OCI-LY7 (cell line): ENCODE results near the gene GALNT2. TPM values are rescaled to one million over a fixed set of nuclear protein-coding genes. Genes with fewer than 3 reads are reported as not detected.

Experiments used
- BruUV-seq: library from RNA; stranded (reverse); fragments of 400-500 nt; replicated peaks from 2 replicates; lab custom pipeline; 2021; lab: Mats Ljungman, UMichigan
- CTCF ChIA-PET: fragments of 300-600 bp; sonication (Branson Sonifier 250); formaldehyde crosslinking; loops from one replicate; lab custom pipeline; 2022; ENCODE audit warnings: antibody characterized with exemption; ENCODE audit not compliant: unreplicated experiment; lab: Charles Lee
- POLR2A ChIA-PET: fragments of 300-600 bp; sonication (Branson Sonifier 250); formaldehyde crosslinking; loops from one replicate; lab custom pipeline; 2022; ENCODE audit warnings: antibody characterized with exemption; lab: Charles Lee
- DNase-seq: peaks from one replicate; pipeline ENCODE4 v3.0.0-alpha.2; 2015; ENCODE audit warnings: low spot score
- H2AFZ ChIP-seq: fragments of 200-600 bp; sonication (generic), shearing (Covaris generic); 2 replicates; pipeline ENCODE4 v1.6.1; 2014; ENCODE audit warnings: mild to moderate bottlenecking, antibody characterized with exemption, low read length, moderate library complexity
- H3K27ac ChIP-seq: fragments of 200-600 bp; sonication (generic); 2 replicates; pipeline ENCODE4 v1.5.1; 2014; ENCODE audit warnings: mixed run types, low read depth, mild to moderate bottlenecking, moderate library complexity, low read length, inconsistent platforms; ENCODE audit not compliant: poor library complexity, severe bottlenecking
- H3K36me3 ChIP-seq: fragments of 200-600 bp; sonication (generic); 2 replicates; pipeline ENCODE4 v1.6.1; 2014; ENCODE audit warnings: mild to moderate bottlenecking, antibody characterized with exemption, low read length, moderate library complexity, mixed read lengths; ENCODE audit not compliant: insufficient read depth
- H3K4me1 ChIP-seq: fragments of 200-600 bp; sonication (generic); 2 replicates; pipeline ENCODE4 v1.5.1; 2014; ENCODE audit warnings: mild to moderate bottlenecking, low read length; ENCODE audit not compliant: insufficient read depth, poor library complexity, severe bottlenecking
- H3K4me2 ChIP-seq: fragments of 200-600 bp; sonication (generic); 2 replicates; pipeline ENCODE4 v1.6.1; 2014; ENCODE audit warnings: mild to moderate bottlenecking, low read length
- H3K4me3 ChIP-seq: fragments of 200-600 bp; sonication (generic); 2 replicates; pipeline ENCODE4 v1.5.1; 2014; ENCODE audit warnings: mild to moderate bottlenecking, low read depth, low read length; ENCODE audit not compliant: poor library complexity, severe bottlenecking
- H3K79me2 ChIP-seq: fragments of 200-600 bp; sonication (generic); 2 replicates; pipeline ENCODE4 v1.6.1; 2016; ENCODE audit warnings: low read depth, mild to moderate bottlenecking, low read length, moderate library complexity, mixed read lengths; ENCODE audit not compliant: insufficient read depth
- H3K9me2 ChIP-seq: fragments of 200-600 bp; sonication (generic); 2 replicates; pipeline ENCODE4 v1.6.1; 2016; ENCODE audit warnings: mild to moderate bottlenecking, low read length, mixed read lengths; ENCODE audit not compliant: insufficient read depth
- H3K9me3 ChIP-seq: fragments of 200-600 bp; sonication (generic); 2 replicates; pipeline ENCODE4 v1.6.1; 2014; ENCODE audit warnings: mild to moderate bottlenecking, mixed run types, low read length, mixed read lengths
- H4K20me1 ChIP-seq: fragments of 200-600 bp; sonication (generic); 2 replicates; pipeline ENCODE4 v1.6.1; 2014; ENCODE audit warnings: mild to moderate bottlenecking, antibody characterized with exemption, low read length, moderate library complexity, mixed read lengths; ENCODE audit not compliant: insufficient read depth
- EZH2phosphoT487 ChIP-seq: fragments of 200-600 bp; sonication (generic); IDR thresholded peaks from 2 replicates; pipeline ENCODE4 v1.6.1; 2018; ENCODE audit warnings: low read depth, borderline replicate concordance, mild to moderate bottlenecking, mixed run types, antibody characterized with exemption, low read length, moderate library complexity, mixed read lengths
- intact Hi-C: fragments of 100-400 bp; cut with micrococcal nuclease; formaldehyde crosslinking; loops from one replicate; pipeline ENCODE4 v1.10.0; 2022; ENCODE audit not compliant: unreplicated experiment
- total RNA-seq, 2 experiments: library from RNA; depleted of rRNA in 1 of 2; stranded (reverse); fragments of >200 nt in 1 of 2; shearing (Covaris generic) in 1 of 2; gene quantifications; 2 replicates each; pipeline ENCODE4 v1.2.3, GENCODE V29; 2014 to 2022
- TF ChIP-seq, protein P1 (sequence below): fragments of 200-600 bp; sonication (generic); conservative IDR thresholded peaks from 2 replicates; pipeline ENCODE4 v1.5.1; 2014; ENCODE audit warnings: mild to moderate bottlenecking, antibody characterized with exemption, low read length, moderate library complexity, mixed read lengths

Gene GALNT2
- total RNA-seq, 2 experiments from 2014 or later = 29.9 to 67.3 TPM

- no peaks in the 10 kb centered on the region for H3K79me2 ChIP-seq
- H3K36me3 ChIP-seq = no peaks in the 10 kb centered on the region
- no peak overlapping the region for H3K4me3 ChIP-seq
- CTCF ChIA-PET = no interaction called here
- POLR2A ChIA-PET = interaction anchor here (1.1 kb wide), 1 partner anchor 35 kb away, joined by 3 read pairs; no protein-coding TSS in a partner anchor
- TF ChIP-seq, protein P1, sequence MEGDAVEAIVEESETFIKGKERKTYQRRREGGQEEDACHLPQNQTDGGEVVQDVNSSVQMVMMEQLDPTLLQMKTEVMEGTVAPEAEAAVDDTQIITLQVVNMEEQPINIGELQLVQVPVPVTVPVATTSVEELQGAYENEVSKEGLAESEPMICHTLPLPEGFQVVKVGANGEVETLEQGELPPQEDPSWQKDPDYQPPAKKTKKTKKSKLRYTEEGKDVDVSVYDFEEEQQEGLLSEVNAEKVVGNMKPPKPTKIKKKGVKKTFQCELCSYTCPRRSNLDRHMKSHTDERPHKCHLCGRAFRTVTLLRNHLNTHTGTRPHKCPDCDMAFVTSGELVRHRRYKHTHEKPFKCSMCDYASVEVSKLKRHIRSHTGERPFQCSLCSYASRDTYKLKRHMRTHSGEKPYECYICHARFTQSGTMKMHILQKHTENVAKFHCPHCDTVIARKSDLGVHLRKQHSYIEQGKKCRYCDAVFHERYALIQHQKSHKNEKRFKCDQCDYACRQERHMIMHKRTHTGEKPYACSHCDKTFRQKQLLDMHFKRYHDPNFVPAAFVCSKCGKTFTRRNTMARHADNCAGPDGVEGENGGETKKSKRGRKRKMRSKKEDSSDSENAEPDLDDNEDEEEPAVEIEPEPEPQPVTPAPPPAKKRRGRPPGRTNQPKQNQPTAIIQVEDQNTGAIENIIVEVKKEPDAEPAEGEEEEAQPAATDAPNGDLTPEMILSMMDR = no peak
- H3K9me2 ChIP-seq = no peaks in the 10 kb centered on the region
- intact Hi-C loops = no loop called here
- H3K27ac ChIP-seq = no peak overlapping the region
- no peaks in the 10 kb centered on the region for H3K4me1 ChIP-seq
- no peaks in the 10 kb centered on the region for H4K20me1 ChIP-seq
- H3K4me2 ChIP-seq = no peak overlapping the region
- BruUV-seq = no TSS peak
- H3K9me3 ChIP-seq = no peaks in the 10 kb centered on the region
- DNase-seq = no peak
- H2AFZ ChIP-seq = no peak overlapping the region
These were observed 44.2 kb upstream of the GALNT2 start for GRCh38 chr1:230022666-230023380.

DNA sequence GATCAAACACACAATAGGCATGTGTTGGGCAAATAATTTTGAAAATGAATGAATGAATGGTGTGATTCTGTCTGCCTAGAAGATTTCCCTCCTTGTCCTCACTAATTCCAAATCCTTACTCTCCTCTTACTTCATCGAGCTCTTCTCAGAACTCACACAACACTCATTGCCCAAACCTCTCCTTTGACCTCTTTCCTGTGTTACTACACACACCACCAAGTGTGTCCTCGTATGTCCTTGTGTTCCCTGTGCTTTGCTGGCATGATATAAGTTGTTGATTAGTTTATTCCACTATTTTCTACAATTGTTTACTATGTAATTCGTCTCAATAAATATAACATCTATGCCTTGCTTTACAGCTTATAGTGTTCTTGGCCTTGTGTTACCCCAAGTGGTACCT is 41.4 kb upstream of the GALNT2 start:
- Histone ChIP-seq H3K9me3 (no peaks in the 10 kb centered on the region), H3K27ac (no peak overlapping the region), H3K4me3 (no peak overlapping the region), H3K4me1 (no peaks in the 10 kb centered on the region), H3K36me3 (no peaks in the 10 kb centered on the region), H3K4me2 (no peak overlapping the region), H3K9me2 (no peaks in the 10 kb centered on the region), H3K79me2 (no peaks in the 10 kb centered on the region), H4K20me1 (no peaks in the 10 kb centered on the region), H2AFZ (no peak overlapping the region)
- CTCF ChIA-PET = no interaction called here
- intact Hi-C loops = no loop called here
- no peak for DNase-seq
- POLR2A ChIA-PET = no interaction called here
- TF ChIP-seq, protein P1 = no peak
- TF ChIP-seq EZH2phosphoT487 = no peak
- BruUV-seq = no TSS peak

DNA sequence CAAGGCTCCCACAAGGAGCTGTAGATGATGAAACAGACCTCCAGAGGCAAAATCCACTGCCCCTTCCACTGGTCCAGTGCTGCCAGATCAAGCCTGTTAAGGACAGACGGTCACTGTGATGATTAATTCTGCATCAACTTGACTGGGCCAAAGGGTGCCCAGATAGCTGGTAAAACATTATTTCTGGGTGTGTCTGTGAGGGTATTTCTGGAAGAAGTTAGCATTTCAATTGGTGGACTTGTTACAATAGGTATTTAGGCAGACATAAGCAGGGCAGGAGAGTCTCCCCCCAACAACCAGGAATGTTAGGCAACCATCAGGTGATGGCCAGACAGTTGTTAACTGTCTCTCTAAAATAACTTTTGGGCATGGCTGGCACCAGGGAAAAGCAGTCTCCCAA is 40.9 kb upstream of the GALNT2 start:
- DNase-seq = no peak
- Histone ChIP-seq H2AFZ (no peak overlapping the region), H3K9me2 (no peaks in the 10 kb centered on the region), H3K9me3 (no peaks in the 10 kb centered on the region), H3K4me1 (no peaks in the 10 kb centered on the region), H3K79me2 (no peaks in the 10 kb centered on the region), H3K4me3 (no peak overlapping the region), H3K36me3 (no peaks in the 10 kb centered on the region), H3K4me2 (no peak overlapping the region), H3K27ac (no peak overlapping the region), H4K20me1 (no peaks in the 10 kb centered on the region)
- no peak for TF ChIP-seq EZH2phosphoT487
- TF ChIP-seq, protein P1 = no peak
- ChIA-PET POLR2A (no interaction called here), CTCF (no interaction called here)
- intact Hi-C loops = no loop called here
- no TSS peak for BruUV-seq
